Measurements from ENCODE around the gene CACNB4.

DNA sequence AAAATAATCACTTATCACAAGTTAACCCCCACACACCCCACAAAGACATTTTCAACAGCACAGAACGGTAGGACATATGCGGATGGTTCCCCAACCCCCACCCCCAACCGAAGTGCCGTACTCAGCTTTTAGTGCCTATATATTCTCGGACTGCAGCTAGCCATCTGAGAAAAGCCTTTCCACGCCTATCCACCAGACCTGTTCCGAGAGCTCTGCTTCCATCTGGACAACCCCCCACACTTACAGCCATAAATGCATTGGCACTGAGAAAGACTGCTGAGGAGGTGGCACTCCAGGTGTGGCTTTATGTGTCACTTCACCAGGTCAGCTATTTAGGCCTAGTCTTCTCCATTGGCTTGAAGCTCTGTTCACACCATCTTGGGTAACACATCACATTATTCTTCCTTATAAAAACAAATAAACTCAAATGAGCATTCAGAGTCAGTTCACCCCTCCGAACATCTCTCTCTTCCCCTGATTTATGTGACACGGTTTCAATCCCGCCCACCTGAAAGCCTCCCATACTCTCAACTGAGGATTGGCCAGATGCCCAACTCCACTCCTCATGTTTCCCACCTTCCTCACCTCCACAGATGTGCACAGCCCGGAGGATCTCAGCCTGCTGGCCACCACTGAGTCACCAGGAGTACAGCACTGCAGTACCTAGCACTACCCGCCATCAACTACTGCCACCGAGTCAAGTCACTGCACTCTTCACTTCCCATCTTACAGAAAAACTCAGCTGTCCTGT lies 127.4 kb downstream of the CACNB4 start:
- TF ChIP-seq, protein P1, sequence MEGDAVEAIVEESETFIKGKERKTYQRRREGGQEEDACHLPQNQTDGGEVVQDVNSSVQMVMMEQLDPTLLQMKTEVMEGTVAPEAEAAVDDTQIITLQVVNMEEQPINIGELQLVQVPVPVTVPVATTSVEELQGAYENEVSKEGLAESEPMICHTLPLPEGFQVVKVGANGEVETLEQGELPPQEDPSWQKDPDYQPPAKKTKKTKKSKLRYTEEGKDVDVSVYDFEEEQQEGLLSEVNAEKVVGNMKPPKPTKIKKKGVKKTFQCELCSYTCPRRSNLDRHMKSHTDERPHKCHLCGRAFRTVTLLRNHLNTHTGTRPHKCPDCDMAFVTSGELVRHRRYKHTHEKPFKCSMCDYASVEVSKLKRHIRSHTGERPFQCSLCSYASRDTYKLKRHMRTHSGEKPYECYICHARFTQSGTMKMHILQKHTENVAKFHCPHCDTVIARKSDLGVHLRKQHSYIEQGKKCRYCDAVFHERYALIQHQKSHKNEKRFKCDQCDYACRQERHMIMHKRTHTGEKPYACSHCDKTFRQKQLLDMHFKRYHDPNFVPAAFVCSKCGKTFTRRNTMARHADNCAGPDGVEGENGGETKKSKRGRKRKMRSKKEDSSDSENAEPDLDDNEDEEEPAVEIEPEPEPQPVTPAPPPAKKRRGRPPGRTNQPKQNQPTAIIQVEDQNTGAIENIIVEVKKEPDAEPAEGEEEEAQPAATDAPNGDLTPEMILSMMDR (conservative IDR thresholded peaks at IDR 0.05 in 1 of 2, IDR thresholded peaks at IDR 0.05 in 1 of 2; ENCODE audit: extremely low read depth in 1 of 2, insufficient read depth in 1 of 2, low read depth in 1 of 2, low read length in 2 of 2), result no peak
- no peak for TF ChIP-seq EZH2 (IDR thresholded peaks at IDR 0.05; ENCODE audit: borderline replicate concordance, low read length)

Measured in mammary epithelial cell (primary cell).